ENCODE measurements around the gene CERS6. TPM values are rescaled to one million over a fixed set of nuclear protein-coding genes. Genes with fewer than 3 reads are reported as not detected.

Gene CERS6
- polyA plus RNA-seq, 1 donor from 2014 or later: 59.3 TPM

DNA sequence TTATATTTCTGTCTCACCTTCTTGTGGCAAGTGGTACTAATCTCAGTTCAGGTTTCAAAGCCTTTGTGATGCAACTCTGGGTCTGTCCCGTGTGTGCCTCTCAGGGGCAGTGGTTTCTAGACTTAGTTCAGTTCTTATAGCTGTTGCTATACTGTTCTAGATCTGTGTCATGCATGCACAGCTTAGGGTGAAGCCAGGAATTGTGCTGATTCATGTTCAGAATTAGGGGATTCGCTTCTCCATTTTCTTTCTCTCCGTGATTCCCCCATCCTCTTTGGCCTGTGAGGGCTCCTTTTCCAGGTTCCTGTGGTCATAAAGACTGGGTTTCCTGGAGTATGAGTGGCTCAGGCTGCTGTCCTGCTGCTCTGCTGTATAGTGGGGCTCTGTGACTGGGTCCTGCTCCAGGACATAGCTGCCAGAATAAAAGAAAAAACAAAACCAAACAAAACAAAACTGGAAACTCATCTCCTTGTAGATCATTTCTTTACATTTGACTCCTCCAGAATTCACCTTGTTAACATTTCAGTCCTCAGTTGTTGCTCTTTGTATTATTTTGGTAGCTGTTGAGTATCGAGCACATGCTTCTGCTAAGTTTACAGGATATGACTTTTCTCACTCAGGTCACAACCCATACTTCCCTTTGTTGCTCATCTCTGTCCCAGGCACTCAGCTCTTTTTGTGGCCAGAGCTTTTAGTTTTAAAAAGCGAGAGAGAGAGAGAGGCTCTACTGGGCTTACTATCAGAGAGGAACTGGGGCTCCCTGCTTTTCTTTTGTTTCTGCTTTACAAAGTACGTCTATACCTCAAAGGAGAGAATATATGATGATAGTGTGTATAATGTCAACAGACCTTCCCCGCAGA is 34.2 kb downstream of the CERS6 start:
- Histone ChIP-seq H3F3A (ENCODE audit: insufficient read depth, low read length, poor library complexity, severe bottlenecking) (no peaks in the 10 kb centered on the region), H4K20me1 (ENCODE audit: insufficient read depth) (no peaks in the 10 kb centered on the region), H3K27me3 (ENCODE audit: insufficient read depth, low read depth, low read length) (no peaks in the 10 kb centered on the region), H3K27ac (ENCODE audit: low read length) (no peak overlapping the region), H3K9me3 (ENCODE audit: low read length) (no peaks in the 10 kb centered on the region), H3K4me2 (ENCODE audit: low read length) (no peak overlapping the region), H3K9me2 (ENCODE audit: insufficient read depth, low read length) (no peaks in the 10 kb centered on the region), H3K79me2 (replicated peaks; ENCODE audit: insufficient read depth, low read length) (peaks cover 58% of the 10 kb centered on the region), H3K4me3 (ENCODE audit: low read length) (no peak overlapping the region), H3K9ac (ENCODE audit: low read length) (no peak overlapping the region), H2AFZ (ENCODE audit: low read depth, low read length) (no peak overlapping the region), H3K36me3 (ENCODE audit: insufficient read depth, low read length) (peaks cover under 1% of the 10 kb centered on the region)
- TF ChIP-seq MXI1 (conservative IDR thresholded peaks at IDR 0.05; ENCODE audit: poor library complexity, severe bottlenecking) (no peak), CTCF (IDR thresholded peaks at IDR 0.05; ENCODE audit: poor library complexity, severe bottlenecking) (no peak), RAD21 (conservative IDR thresholded peaks at IDR 0.05) (no peak), SMC3 (conservative IDR thresholded peaks at IDR 0.05; ENCODE audit: poor library complexity) (no peak), POLR2AphosphoS5 (IDR thresholded peaks at IDR 0.05) (no peak), TAF1 (IDR thresholded peaks at IDR 0.05; ENCODE audit: low read depth) (no peak), EP300 (conservative IDR thresholded peaks at IDR 0.05; ENCODE audit: poor library complexity, severe bottlenecking) (no peak), EZH2 (IDR thresholded peaks at IDR 0.05; ENCODE audit: borderline replicate concordance, insufficient read depth, low read length, poor library complexity, severe bottlenecking) (no peak)
- TF ChIP-seq, protein P1, sequence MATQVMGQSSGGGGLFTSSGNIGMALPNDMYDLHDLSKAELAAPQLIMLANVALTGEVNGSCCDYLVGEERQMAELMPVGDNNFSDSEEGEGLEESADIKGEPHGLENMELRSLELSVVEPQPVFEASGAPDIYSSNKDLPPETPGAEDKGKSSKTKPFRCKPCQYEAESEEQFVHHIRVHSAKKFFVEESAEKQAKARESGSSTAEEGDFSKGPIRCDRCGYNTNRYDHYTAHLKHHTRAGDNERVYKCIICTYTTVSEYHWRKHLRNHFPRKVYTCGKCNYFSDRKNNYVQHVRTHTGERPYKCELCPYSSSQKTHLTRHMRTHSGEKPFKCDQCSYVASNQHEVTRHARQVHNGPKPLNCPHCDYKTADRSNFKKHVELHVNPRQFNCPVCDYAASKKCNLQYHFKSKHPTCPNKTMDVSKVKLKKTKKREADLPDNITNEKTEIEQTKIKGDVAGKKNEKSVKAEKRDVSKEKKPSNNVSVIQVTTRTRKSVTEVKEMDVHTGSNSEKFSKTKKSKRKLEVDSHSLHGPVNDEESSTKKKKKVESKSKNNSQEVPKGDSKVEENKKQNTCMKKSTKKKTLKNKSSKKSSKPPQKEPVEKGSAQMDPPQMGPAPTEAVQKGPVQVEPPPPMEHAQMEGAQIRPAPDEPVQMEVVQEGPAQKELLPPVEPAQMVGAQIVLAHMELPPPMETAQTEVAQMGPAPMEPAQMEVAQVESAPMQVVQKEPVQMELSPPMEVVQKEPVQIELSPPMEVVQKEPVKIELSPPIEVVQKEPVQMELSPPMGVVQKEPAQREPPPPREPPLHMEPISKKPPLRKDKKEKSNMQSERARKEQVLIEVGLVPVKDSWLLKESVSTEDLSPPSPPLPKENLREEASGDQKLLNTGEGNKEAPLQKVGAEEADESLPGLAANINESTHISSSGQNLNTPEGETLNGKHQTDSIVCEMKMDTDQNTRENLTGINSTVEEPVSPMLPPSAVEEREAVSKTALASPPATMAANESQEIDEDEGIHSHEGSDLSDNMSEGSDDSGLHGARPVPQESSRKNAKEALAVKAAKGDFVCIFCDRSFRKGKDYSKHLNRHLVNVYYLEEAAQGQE (IDR thresholded peaks at IDR 0.05; ENCODE audit: borderline replicate concordance): no peak

DNA sequence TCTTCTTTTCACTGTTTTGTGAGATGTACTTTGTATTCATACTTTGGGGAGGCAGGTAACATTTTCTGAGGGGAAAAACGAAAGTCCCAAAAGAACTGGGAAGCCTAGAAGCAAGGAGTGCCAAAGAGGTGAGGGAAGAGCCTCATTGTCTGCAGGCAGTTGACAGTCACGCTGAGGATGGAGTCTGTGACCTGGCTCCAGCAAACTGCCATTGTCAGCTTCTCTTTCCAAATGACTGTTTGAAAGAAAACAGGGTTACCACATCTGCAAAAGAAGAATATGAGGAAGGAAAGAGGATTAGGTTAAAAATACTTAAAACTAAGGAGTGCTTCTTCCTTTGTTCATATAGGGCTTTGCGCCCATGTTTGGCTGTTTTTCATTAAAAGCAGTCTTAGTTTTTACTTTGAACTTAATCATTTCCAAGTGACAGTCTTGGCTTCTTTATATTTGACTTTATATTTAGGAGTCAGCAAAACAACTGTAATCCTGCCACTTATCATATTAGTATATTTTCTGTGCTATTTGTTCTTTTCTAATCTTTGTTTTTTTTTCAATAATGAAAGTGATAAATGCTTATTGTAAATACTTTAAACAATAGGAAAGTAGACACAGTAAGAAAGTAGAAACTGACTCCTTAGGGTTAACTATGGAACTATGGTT is 35.0 kb downstream of the CERS6 start:
- TF ChIP-seq CTCF (IDR thresholded peaks at IDR 0.05; ENCODE audit: poor library complexity, severe bottlenecking) (no peak), SMC3 (conservative IDR thresholded peaks at IDR 0.05; ENCODE audit: poor library complexity) (no peak), MXI1 (conservative IDR thresholded peaks at IDR 0.05; ENCODE audit: poor library complexity, severe bottlenecking) (no peak), EP300 (conservative IDR thresholded peaks at IDR 0.05; ENCODE audit: poor library complexity, severe bottlenecking) (no peak), POLR2AphosphoS5 (IDR thresholded peaks at IDR 0.05) (no peak), EZH2 (IDR thresholded peaks at IDR 0.05; ENCODE audit: borderline replicate concordance, insufficient read depth, low read length, poor library complexity, severe bottlenecking) (no peak), RAD21 (conservative IDR thresholded peaks at IDR 0.05) (no peak), TAF1 (IDR thresholded peaks at IDR 0.05; ENCODE audit: low read depth) (no peak)
- TF ChIP-seq, protein P1 (IDR thresholded peaks at IDR 0.05; ENCODE audit: borderline replicate concordance): no peak
- H3K9me2 ChIP-seq (ENCODE audit: insufficient read depth, low read length): no peaks in the 10 kb centered on the region
- no peak overlapping the region for H3K27ac ChIP-seq (ENCODE audit: low read length)
- no peaks in the 10 kb centered on the region for H3F3A ChIP-seq (ENCODE audit: insufficient read depth, low read length, poor library complexity, severe bottlenecking)
- H2AFZ ChIP-seq (ENCODE audit: low read depth, low read length): no peak overlapping the region
- H3K4me3 ChIP-seq (ENCODE audit: low read length): no peak overlapping the region
- no peaks in the 10 kb centered on the region for H4K20me1 ChIP-seq (ENCODE audit: insufficient read depth)
- H3K79me2 ChIP-seq (replicated peaks; ENCODE audit: insufficient read depth, low read length): peaks cover 56% of the 10 kb centered on the region
- H3K9me3 ChIP-seq (ENCODE audit: low read length): no peaks in the 10 kb centered on the region
- H3K4me2 ChIP-seq (ENCODE audit: low read length): no peak overlapping the region
- H3K9ac ChIP-seq (ENCODE audit: low read length): no peak overlapping the region
- no peaks in the 10 kb centered on the region for H3K27me3 ChIP-seq (ENCODE audit: insufficient read depth, low read depth, low read length)
- peaks cover 8% of the 10 kb centered on the region for H3K36me3 ChIP-seq (ENCODE audit: insufficient read depth, low read length)
